ENCODE results near the gene ATP5MG.

Gene ATP5MG

DNA sequence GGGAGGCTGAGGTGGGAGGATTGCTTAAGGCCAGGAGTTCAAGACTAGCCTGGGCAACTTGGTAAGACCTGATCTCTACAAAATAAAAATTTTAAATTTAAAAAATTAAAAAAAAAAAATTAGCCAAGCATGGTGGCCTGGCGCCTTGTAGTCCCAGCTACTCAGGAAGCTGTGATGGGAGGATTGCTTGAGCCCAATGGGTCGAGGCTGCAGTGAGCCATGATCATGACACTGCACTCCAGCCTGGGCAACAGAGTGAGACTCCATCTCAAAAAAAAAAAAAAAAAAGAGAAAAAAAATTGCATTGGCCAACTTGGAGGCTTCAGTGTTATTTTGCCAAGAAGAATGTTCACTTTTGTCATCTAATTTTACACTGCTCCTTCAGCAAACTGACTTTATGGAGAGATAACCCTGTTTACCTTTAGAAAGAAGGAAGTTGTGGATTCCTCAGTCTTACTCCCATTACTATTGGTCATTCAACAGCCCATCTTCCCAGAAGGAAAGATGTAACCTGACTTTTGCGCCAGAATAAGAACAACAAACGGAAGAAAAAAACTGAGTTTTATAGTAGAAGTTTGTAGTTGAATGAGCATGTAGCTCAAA is 48.0 kb downstream of the ATP5MG start:
- no peak for DNase-seq (ENCODE audit: low read depth in 2 of 2)
- TF ChIP-seq, protein P1, sequence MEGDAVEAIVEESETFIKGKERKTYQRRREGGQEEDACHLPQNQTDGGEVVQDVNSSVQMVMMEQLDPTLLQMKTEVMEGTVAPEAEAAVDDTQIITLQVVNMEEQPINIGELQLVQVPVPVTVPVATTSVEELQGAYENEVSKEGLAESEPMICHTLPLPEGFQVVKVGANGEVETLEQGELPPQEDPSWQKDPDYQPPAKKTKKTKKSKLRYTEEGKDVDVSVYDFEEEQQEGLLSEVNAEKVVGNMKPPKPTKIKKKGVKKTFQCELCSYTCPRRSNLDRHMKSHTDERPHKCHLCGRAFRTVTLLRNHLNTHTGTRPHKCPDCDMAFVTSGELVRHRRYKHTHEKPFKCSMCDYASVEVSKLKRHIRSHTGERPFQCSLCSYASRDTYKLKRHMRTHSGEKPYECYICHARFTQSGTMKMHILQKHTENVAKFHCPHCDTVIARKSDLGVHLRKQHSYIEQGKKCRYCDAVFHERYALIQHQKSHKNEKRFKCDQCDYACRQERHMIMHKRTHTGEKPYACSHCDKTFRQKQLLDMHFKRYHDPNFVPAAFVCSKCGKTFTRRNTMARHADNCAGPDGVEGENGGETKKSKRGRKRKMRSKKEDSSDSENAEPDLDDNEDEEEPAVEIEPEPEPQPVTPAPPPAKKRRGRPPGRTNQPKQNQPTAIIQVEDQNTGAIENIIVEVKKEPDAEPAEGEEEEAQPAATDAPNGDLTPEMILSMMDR (IDR thresholded peaks at IDR 0.05; ENCODE audit: low read depth, low read length): no peak
- no peak overlapping the region for H3K4me3 ChIP-seq (replicated peaks in 1 of 2; ENCODE audit: low read depth in 2 of 2, low read length in 2 of 2)

- DNase-seq (ENCODE audit: low read depth in 2 of 2): no peak
These were observed 49.0 kb downstream of the ATP5MG start for GRCh38 chr11:118450451-118450850.

More at GRCh38 chr11:118450451-118450850, 49.0 kb downstream of the ATP5MG start:
- TF ChIP-seq, protein P1 (IDR thresholded peaks at IDR 0.05; ENCODE audit: low read depth, low read length): no peak
- H3K4me3 ChIP-seq (replicated peaks in 1 of 2; ENCODE audit: low read depth in 2 of 2, low read length in 2 of 2): no peak overlapping the region

Measured in cardiac fibroblast (primary cell).